SK-N-MC (cell line): Measurements from ENCODE around the gene RASA3.

ENCODE experiments used
- EZH2 ChIP-seq: fragments of 200-600 bp; sonication (generic); IDR thresholded peaks from one replicate; pipeline ENCODE4 v1.6.1; 2017; ENCODE audit warnings: antibody characterized with exemption
- POLR2AphosphoS5 ChIP-seq: IDR thresholded peaks from 2 replicates; pipeline ENCODE4 v1.6.1; 2012; ENCODE audit warnings: mild to moderate bottlenecking, low read depth, low read length, borderline replicate concordance

DNA sequence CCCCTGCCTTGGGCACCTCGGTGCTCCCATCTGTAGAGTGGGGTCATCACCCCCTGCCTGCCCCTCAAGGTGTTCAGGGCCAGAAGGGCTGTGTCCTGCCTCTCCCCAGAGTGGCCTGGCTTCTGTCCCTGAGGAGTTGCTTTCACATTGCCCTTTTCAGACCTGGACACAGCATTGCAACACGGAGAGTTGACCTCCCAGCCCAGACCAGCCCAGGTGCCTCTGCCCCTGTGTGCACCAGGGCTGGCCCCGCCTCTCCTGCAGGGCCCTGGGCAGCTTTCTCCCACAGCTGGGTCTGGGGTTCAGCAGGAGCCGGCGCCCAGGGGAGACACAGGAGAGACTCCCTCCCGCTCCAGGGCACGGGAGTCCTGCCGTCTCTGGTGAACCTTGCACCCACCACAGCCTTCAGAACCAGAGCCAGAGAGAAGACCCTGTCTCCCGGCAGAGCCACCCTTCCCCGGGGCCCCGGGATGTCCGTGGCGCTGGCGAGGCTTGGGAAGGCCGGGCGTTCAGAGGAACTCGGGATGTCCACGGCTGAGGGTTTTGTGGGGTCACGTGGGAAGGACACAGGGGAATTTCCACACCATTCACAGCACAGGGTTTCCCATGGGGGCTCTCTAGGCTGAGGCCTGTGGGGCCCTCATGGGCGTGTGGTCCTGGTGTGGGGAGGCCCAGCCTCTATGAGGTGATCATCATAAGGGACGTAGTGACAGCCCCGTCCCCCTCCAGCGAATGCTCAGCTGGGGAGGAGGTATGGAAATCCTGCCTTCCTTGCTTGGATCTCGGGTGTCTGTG, 181.8 kb downstream of the RASA3 start:
- TF ChIP-seq EZH2 (no peak), POLR2AphosphoS5 (no peak)
